Endothelial cell of umbilical vein (primary cell): ENCODE results near the gene FAM156B.
"Not testable (repeated sequence)": the region's sequence is repeated elsewhere in the genome, so short reads cannot be mapped to it uniquely, and the experiment has no call there.

ENCODE experiments used
- EZH2 ChIP-seq: IDR thresholded peaks from 2 replicates; pipeline ENCODE4 v1.6.1; 2012; ENCODE audit warnings: borderline replicate concordance, low read depth, mild to moderate bottlenecking, moderate library complexity, low read length, inconsistent platforms; ENCODE audit not compliant: severe bottlenecking
- POLR2AphosphoS5 ChIP-seq: IDR thresholded peaks from 2 replicates; pipeline ENCODE4 v1.6.1; 2012; ENCODE audit warnings: low read depth, mild to moderate bottlenecking, control low read depth, low read length, moderate library complexity; ENCODE audit not compliant: insufficient read depth

GRCh38 chrX:52913681-52914080 is 16.6 kb downstream of the FAM156B start:
- not testable (repeated sequence) for TF ChIP-seq EZH2, POLR2AphosphoS5
